Trophoblast cell (in vitro differentiated cells and primary cell): ENCODE data around the gene BACH2.
A peak's percentile ranks its signal among the peaks of the same experiment; 100 is the strongest.
"Not testable (repeated sequence)": the region's sequence is repeated elsewhere in the genome, so short reads cannot be mapped to it uniquely, and the experiment has no call there.

Experiments used
- DNase-seq, 2 donors: peaks; one replicate each; pipeline ENCODE4 v3.0.0-alpha.2; 2016
- H2AFZ ChIP-seq: 2 replicates; pipeline ENCODE4 v1.6.1; 2013; ENCODE audit warnings: low read length, moderate library complexity, mild to moderate bottlenecking; ENCODE audit not compliant: insufficient read depth, poor library complexity
- H2AK5ac ChIP-seq: 2 replicates; pipeline ENCODE4 v1.6.1; 2013; ENCODE audit warnings: mild to moderate bottlenecking, low read length
- H2BK120ac ChIP-seq: 2 replicates; pipeline ENCODE4 v1.6.1; 2013; ENCODE audit warnings: low read length, mild to moderate bottlenecking, moderate library complexity; ENCODE audit not compliant: insufficient read depth, poor library complexity
- H2BK12ac ChIP-seq: 2 replicates; pipeline ENCODE4 v1.6.1; 2013; ENCODE audit warnings: mild to moderate bottlenecking, low read length, moderate library complexity
- H2BK5ac ChIP-seq: 2 replicates; pipeline ENCODE4 v1.6.1; 2013; ENCODE audit warnings: low read length, low read depth, moderate library complexity, mild to moderate bottlenecking; ENCODE audit not compliant: poor library complexity
- H3K14ac ChIP-seq: 2 replicates; pipeline ENCODE4 v1.6.1; 2013; ENCODE audit warnings: mild to moderate bottlenecking, low read length
- H3K18ac ChIP-seq: 2 replicates; pipeline ENCODE4 v1.6.1; 2013; ENCODE audit warnings: mild to moderate bottlenecking, low read length
- H3K23ac ChIP-seq: 2 replicates; pipeline ENCODE4 v1.6.1; 2013; ENCODE audit warnings: low read length
- H3K27ac ChIP-seq: 2 replicates; pipeline ENCODE4 v1.5.1; 2013; ENCODE audit warnings: low read depth, mild to moderate bottlenecking, inconsistent platforms, low read length, moderate library complexity
- H3K27me3 ChIP-seq: 2 replicates; pipeline ENCODE4 v1.6.1; 2013; ENCODE audit warnings: inconsistent platforms, mild to moderate bottlenecking, low read length, moderate library complexity; ENCODE audit not compliant: insufficient read depth
- H3K36me3 ChIP-seq, 2 experiments: 1 replicate in 1 of 2; 2 replicates in 1 of 2; pipeline ENCODE4 v1.6.1; 2013; ENCODE audit warnings: low read length in 2 of 2, mild to moderate bottlenecking in 2 of 2, moderate library complexity in 1 of 2; ENCODE audit not compliant: insufficient read depth in 2 of 2, control insufficient read depth in 1 of 2
- H3K4ac ChIP-seq: 2 replicates; pipeline ENCODE4 v1.6.1; 2013; ENCODE audit warnings: low read depth, mild to moderate bottlenecking, low read length, moderate library complexity
- H3K4me1 ChIP-seq, 2 experiments: 1 replicate in 1 of 2; 2 replicates in 1 of 2; pipeline ENCODE4 v1.6.1; 2013; ENCODE audit warnings: low read length in 2 of 2, mild to moderate bottlenecking in 2 of 2, moderate library complexity in 1 of 2; ENCODE audit not compliant: insufficient read depth in 2 of 2, control insufficient read depth in 1 of 2
- H3K4me2 ChIP-seq: 2 replicates; pipeline ENCODE4 v1.6.1; 2013; ENCODE audit warnings: inconsistent platforms, mild to moderate bottlenecking, low read length, moderate library complexity
- H3K4me3 ChIP-seq: 2 replicates; pipeline ENCODE4 v1.5.1; 2013; ENCODE audit warnings: mild to moderate bottlenecking, low read depth, low read length, inconsistent platforms
- H3K79me1 ChIP-seq: one replicate; pipeline ENCODE4 v1.6.1; 2013; ENCODE audit warnings: low read length
- H3K79me2 ChIP-seq: 2 replicates; pipeline ENCODE4 v1.6.1; 2013; ENCODE audit warnings: low read length, mild to moderate bottlenecking; ENCODE audit not compliant: control insufficient read depth, insufficient read depth, poor library complexity
- H3K9ac ChIP-seq: 2 replicates; pipeline ENCODE4 v1.6.1; 2013; ENCODE audit warnings: mild to moderate bottlenecking, low read length
- H3K9me3 ChIP-seq: 2 replicates; pipeline ENCODE4 v1.6.1; 2013; ENCODE audit warnings: low read depth, mild to moderate bottlenecking, control low read depth, inconsistent platforms, low read length; ENCODE audit not compliant: insufficient read depth
- H4K12ac ChIP-seq: 2 replicates; pipeline ENCODE4 v1.6.1; 2013; ENCODE audit warnings: low read depth, mild to moderate bottlenecking, low read length, moderate library complexity
- H4K8ac ChIP-seq: 2 replicates; pipeline ENCODE4 v1.6.1; 2013; ENCODE audit warnings: low read depth, mild to moderate bottlenecking, low read length, moderate library complexity
- H4K91ac ChIP-seq: one replicate; pipeline ENCODE4 v1.6.1; 2013; ENCODE audit warnings: low read depth, mild to moderate bottlenecking, low read length, moderate library complexity
- WGBS: extraction: QIAGEN DNeasy Blood & Tissue Kit; methylation state at CpG from one replicate; pipeline ENCODE4 v1.1.7; 2013; ENCODE audit warnings: missing lambda C conversion rate; ENCODE audit not compliant: insufficient read length, insufficient coverage; ENCODE audit errors: extremely low coverage; 5-methylcytosine and 5-hydroxymethylcytosine counted together

BACH2 gene

DNA sequence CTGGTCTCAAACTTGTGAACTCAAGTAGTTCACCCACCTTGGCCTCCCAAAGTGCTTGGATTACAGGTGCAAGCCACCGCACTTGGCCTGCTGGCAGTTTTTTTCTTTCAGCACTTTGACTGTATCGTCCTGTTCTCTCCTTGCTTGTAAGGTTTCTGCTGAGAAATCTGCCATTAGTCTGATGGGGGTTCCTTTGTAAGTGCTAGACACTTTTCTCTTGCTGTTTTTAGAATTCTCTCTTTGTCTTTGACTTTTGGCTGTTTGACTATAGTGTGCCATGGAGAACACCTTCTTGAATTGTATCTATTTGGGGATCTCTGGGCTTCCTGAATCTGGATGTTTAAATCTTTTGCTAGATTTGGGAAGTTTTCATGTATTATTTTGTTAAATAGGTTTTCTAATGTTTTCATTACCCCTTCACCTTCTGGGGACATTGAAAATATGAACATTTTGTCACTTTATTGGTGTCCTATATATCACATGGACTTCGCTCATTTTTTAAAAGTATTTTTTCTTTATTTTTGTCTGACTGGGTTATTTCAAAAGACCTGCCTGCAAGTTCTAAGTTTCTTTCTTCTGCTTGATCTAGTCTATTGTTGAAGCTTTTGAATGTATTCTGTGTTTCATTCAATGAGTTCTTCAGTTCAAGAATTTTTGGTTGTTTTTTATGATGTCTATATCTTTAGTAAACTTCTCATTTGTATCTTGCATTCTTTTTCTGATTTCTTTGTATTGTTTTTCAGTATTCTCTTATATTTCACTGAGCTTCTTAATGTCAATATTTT is 380.3 kb downstream of the BACH2 start:
- no peak overlapping the region for H3K23ac ChIP-seq
- no peak overlapping the region for H3K4ac ChIP-seq
- H2BK12ac ChIP-seq = no peak overlapping the region
- DNase-seq = no peak
- H3K79me2 ChIP-seq = no peaks in the 10 kb centered on the region
- no CpG with 5 or more reads among the region's 3 CpGs for WGBS
- H3K4me2 ChIP-seq = no peak overlapping the region
- no peak overlapping the region for H3K9ac ChIP-seq
- no peak overlapping the region for H2BK5ac ChIP-seq
- no peak overlapping the region for H4K12ac ChIP-seq
- no peaks in the 10 kb centered on the region for H3K27me3 ChIP-seq
- peaks cover 3% of the 10 kb centered on the region for H3K9me3 ChIP-seq
- H3K4me3 ChIP-seq = no peak overlapping the region
- H3K4me1 ChIP-seq = peaks cover 9% of the 10 kb centered on the region in 2 experiments
- H4K8ac ChIP-seq = no peak overlapping the region
- no peak overlapping the region for H2AFZ ChIP-seq
- no peak overlapping the region for H2BK120ac ChIP-seq
- H3K79me1 ChIP-seq = no peaks in the 10 kb centered on the region
- H3K36me3 ChIP-seq = no peaks in the 10 kb centered on the region
- H4K91ac ChIP-seq = no peak overlapping the region
- no peak overlapping the region for H3K14ac ChIP-seq
- no peak overlapping the region for H2AK5ac ChIP-seq
- H3K18ac ChIP-seq = no peak overlapping the region
- H3K27ac ChIP-seq = no peak overlapping the region

DNA sequence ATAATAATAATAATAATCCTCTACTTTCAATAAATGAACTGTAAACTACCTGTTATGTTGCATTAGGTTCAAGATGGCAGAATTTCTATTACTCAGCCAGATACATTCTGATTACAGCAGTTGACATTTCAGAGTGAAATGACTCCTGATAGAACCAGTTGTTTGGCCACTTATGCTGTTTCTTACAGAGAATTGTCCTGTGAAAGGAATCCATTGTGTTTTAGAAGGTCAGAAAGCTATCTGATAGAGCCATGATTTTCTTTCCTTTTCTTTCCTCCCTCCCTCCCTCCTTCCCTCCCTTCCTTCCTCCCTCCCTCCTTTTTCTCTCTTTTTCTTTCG is 385.8 kb downstream of the BACH2 start:
- Histone ChIP-seq H3K9me3 (peaks cover 1% of the 10 kb centered on the region), H3K27me3 (no peaks in the 10 kb centered on the region), H3K9ac (no peak overlapping the region), H2AK5ac (no peak overlapping the region), H2BK120ac (no peak overlapping the region), H3K4ac (no peak overlapping the region), H2AFZ (no peak overlapping the region), H3K18ac (no peak overlapping the region), H4K12ac (no peak overlapping the region), H4K8ac (no peak overlapping the region), H3K79me2 (no peaks in the 10 kb centered on the region), H3K79me1 (no peaks in the 10 kb centered on the region), H3K14ac (no peak overlapping the region), H2BK5ac (no peak overlapping the region), H2BK12ac (no peak overlapping the region), H3K4me1 (no peaks in the 10 kb centered on the region), H3K27ac (no peak overlapping the region), H3K23ac (no peak overlapping the region), H3K4me3 (no peak overlapping the region), H3K36me3 (no peaks in the 10 kb centered on the region), H3K4me2 (no peak overlapping the region), H4K91ac (no peak overlapping the region)
- DNase-seq = no peak
- WGBS = no CpG with 5 or more reads among the region's 1 CpG

GRCh38 chr6:89910001-89910901 is 386.4 kb downstream of the BACH2 start:
- H2BK5ac ChIP-seq, H3K9ac ChIP-seq, H4K8ac ChIP-seq, H3K27ac ChIP-seq, H3K79me1 ChIP-seq, H2AK5ac ChIP-seq, H3K9me3 ChIP-seq, H2BK120ac ChIP-seq, H3K4me1 ChIP-seq, H3K23ac ChIP-seq, H3K27me3 ChIP-seq, DNase-seq, H3K14ac ChIP-seq, H3K4ac ChIP-seq, H2AFZ ChIP-seq, H3K18ac ChIP-seq, H3K4me3 ChIP-seq, H4K12ac ChIP-seq, H3K79me2 ChIP-seq, H2BK12ac ChIP-seq, H3K4me2 ChIP-seq, H3K36me3 ChIP-seq, H4K91ac ChIP-seq: not testable (repeated sequence)
- WGBS = no CpG with 5 or more reads among the region's 10 CpGs

DNA sequence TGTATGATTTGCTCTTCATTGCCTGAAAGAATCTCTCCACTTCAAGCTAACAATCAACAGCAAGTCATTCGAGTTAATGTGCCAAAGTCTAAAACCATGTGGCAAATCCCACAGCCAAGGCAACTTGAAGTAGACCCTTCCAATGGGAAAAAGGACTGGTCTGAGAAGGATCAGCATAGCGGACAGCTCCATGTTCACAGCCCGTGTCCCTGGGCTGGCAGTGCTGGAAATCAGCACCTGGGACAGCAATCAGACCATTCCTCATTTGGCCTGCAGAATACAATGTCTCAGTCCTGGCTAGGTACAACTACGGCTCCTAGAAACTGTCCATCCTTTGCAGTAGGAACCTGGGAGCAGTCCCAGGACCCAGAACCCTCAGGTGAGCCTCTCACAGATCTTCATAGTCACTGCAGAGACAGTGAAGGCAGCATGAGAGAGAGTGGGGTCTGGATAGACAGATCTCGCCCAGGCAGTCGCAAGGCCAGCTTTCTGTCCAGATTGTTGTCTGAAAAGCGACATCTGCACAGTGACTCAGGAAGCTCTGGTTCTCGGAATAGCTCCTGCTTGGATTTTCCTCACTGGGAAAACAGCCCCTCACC is 401.3 kb downstream of the BACH2 start:
- H3K9me3 ChIP-seq = no peaks in the 10 kb centered on the region
- H2AFZ ChIP-seq = no peak overlapping the region
- WGBS = no CpG with 5 or more reads among the region's 8 CpGs
- no peak overlapping the region for H3K14ac ChIP-seq
- DNase-seq = peak; percentile 23 to 60
- no peak overlapping the region for H2AK5ac ChIP-seq
- H2BK5ac ChIP-seq = no peak overlapping the region
- H2BK120ac ChIP-seq = no peak overlapping the region
- H3K36me3 ChIP-seq = no peaks in the 10 kb centered on the region
- peak overlapping the region; percentile 42 for H3K9ac ChIP-seq
- no peaks in the 10 kb centered on the region for H3K79me2 ChIP-seq
- H3K4ac ChIP-seq = no peak overlapping the region
- no peak overlapping the region for H3K27ac ChIP-seq
- H3K23ac ChIP-seq = no peak overlapping the region
- H3K4me3 ChIP-seq = no peak overlapping the region
- no peak overlapping the region for H3K4me2 ChIP-seq
- no peaks in the 10 kb centered on the region for H3K27me3 ChIP-seq
- H4K8ac ChIP-seq = no peak overlapping the region
- H4K91ac ChIP-seq = no peak overlapping the region
- no peak overlapping the region for H3K18ac ChIP-seq
- H2BK12ac ChIP-seq = no peak overlapping the region
- H3K79me1 ChIP-seq = no peaks in the 10 kb centered on the region
- H4K12ac ChIP-seq = no peak overlapping the region
- no peaks in the 10 kb centered on the region for H3K4me1 ChIP-seq
